Loucy (cell line): ENCODE measurements around the gene SIPA1L3.
"Not testable (repeated sequence)": the region's sequence is repeated elsewhere in the genome, so short reads cannot be mapped to it uniquely, and the experiment has no call there.

Experiments used
- H2AFZ ChIP-seq: fragments of 200-600 bp; sonication (generic); 2 replicates; pipeline ENCODE4 v1.6.0; 2016; ENCODE audit warnings: antibody characterized with exemption, mild to moderate bottlenecking, low read length, moderate library complexity
- H3F3A ChIP-seq: fragments of 200-600 bp; 2 replicates; pipeline ENCODE4 v1.6.0; 2016; ENCODE audit warnings: antibody characterized with exemption, low read depth, mild to moderate bottlenecking
- H3K27me3 ChIP-seq: fragments of 200-600 bp; sonication (generic); 2 replicates; pipeline ENCODE4 v1.6.1; 2014; ENCODE audit warnings: low read length, mild to moderate bottlenecking; ENCODE audit not compliant: insufficient read depth, poor library complexity, severe bottlenecking
- H3K36me3 ChIP-seq: fragments of 200-600 bp; sonication (generic); 2 replicates; pipeline ENCODE4 v1.6.1; 2016; ENCODE audit warnings: low read length; ENCODE audit not compliant: insufficient read depth
- H3K4me1 ChIP-seq: fragments of 200-600 bp; sonication (generic); 2 replicates; pipeline ENCODE4 v1.5.1; 2014; ENCODE audit warnings: low read length, mild to moderate bottlenecking; ENCODE audit not compliant: insufficient read depth, poor library complexity, severe bottlenecking
- H3K4me2 ChIP-seq: fragments of 200-600 bp; sonication (generic); 2 replicates; pipeline ENCODE4 v1.6.0; 2014; ENCODE audit warnings: antibody characterized with exemption, low read length, low read depth, mild to moderate bottlenecking; ENCODE audit not compliant: poor library complexity, severe bottlenecking
- H3K4me3 ChIP-seq: fragments of 200-600 bp; sonication (generic); 2 replicates; pipeline ENCODE4 v1.5.1; 2014; ENCODE audit warnings: low read length, mild to moderate bottlenecking, mixed read lengths; ENCODE audit not compliant: poor library complexity, severe bottlenecking
- H3K79me2 ChIP-seq: fragments of 200-600 bp; sonication (generic); 2 replicates; pipeline ENCODE4 v1.6.1; 2014; ENCODE audit warnings: low read length; ENCODE audit not compliant: insufficient read depth
- H3K9ac ChIP-seq: fragments of 200-600 bp; sonication (generic); 2 replicates; pipeline ENCODE4 v1.6.0; 2014; ENCODE audit warnings: mild to moderate bottlenecking, low read depth, low read length, moderate library complexity; ENCODE audit not compliant: poor library complexity, severe bottlenecking
- H3K9me2 ChIP-seq: fragments of 200-600 bp; sonication (generic); replicated peaks from 2 replicates; pipeline ENCODE4 v1.6.1; 2016; ENCODE audit warnings: low read depth, low read length, mixed read lengths
- H3K9me3 ChIP-seq: fragments of 200-600 bp; sonication (generic); 2 replicates; pipeline ENCODE4 v1.6.1; 2014; ENCODE audit warnings: mild to moderate bottlenecking, antibody characterized with exemption, low read length, low read depth; ENCODE audit not compliant: insufficient read depth
- H4K20me1 ChIP-seq: fragments of 200-600 bp; sonication (generic); 2 replicates; pipeline ENCODE4 v1.6.0; 2014; ENCODE audit warnings: antibody characterized with exemption, low read length, mild to moderate bottlenecking; ENCODE audit not compliant: insufficient read depth, poor library complexity, severe bottlenecking
- CTCF ChIP-seq: fragments of 200-600 bp; sonication (generic); conservative IDR thresholded peaks from 2 replicates; pipeline ENCODE4 v1.5.1; 2014; ENCODE audit warnings: mild to moderate bottlenecking, antibody characterized with exemption, low read length
- EZH2phosphoT487 ChIP-seq: fragments of 200-600 bp; IDR thresholded peaks from 2 replicates; pipeline ENCODE4 v1.6.1; 2018; ENCODE audit warnings: antibody characterized with exemption, mild to moderate bottlenecking, moderate library complexity, borderline replicate concordance

SIPA1L3 gene

GRCh38 chr19:38062959-38063761 is 156.2 kb downstream of the SIPA1L3 start:
- peaks cover 8% of the 10 kb centered on the region; the same call in 1 of the 2 replicates for H3K79me2 ChIP-seq

GRCh38 chr19:38063928-38064327 is 156.9 kb downstream of the SIPA1L3 start:
- peaks cover 5% of the 10 kb centered on the region for H3K4me1 ChIP-seq
- TF ChIP-seq CTCF = no peak
- TF ChIP-seq EZH2phosphoT487 = no peak
- H3K27me3 ChIP-seq = no peaks in the 10 kb centered on the region
- no peaks in the 10 kb centered on the region for H3K9me3 ChIP-seq
- no peak overlapping the region for H2AFZ ChIP-seq
- peaks cover 4% of the 10 kb centered on the region; the same call in 1 of the 2 replicates for H3K79me2 ChIP-seq
- no peak overlapping the region for H3K4me3 ChIP-seq
- no peaks in the 10 kb centered on the region for H3F3A ChIP-seq
- no peaks in the 10 kb centered on the region for H3K36me3 ChIP-seq
- H3K4me2 ChIP-seq = no peak overlapping the region
- no peak overlapping the region for H3K9ac ChIP-seq
- H4K20me1 ChIP-seq = no peaks in the 10 kb centered on the region
- no peaks in the 10 kb centered on the region for H3K9me2 ChIP-seq

More at GRCh38 chr19:38062959-38063761, 156.2 kb downstream of the SIPA1L3 start:
- H3K4me1 ChIP-seq = peaks cover 9% of the 10 kb centered on the region
- H3K27me3 ChIP-seq = no peaks in the 10 kb centered on the region
- no peak overlapping the region for H3K9ac ChIP-seq
- no peaks in the 10 kb centered on the region for H4K20me1 ChIP-seq
- TF ChIP-seq CTCF (no peak), EZH2phosphoT487 (no peak)
- no peaks in the 10 kb centered on the region for H3F3A ChIP-seq
- no peaks in the 10 kb centered on the region for H3K9me3 ChIP-seq
- H3K4me3 ChIP-seq = no peak overlapping the region
- no peak overlapping the region for H2AFZ ChIP-seq
- no peak overlapping the region for H3K4me2 ChIP-seq
- no peaks in the 10 kb centered on the region for H3K9me2 ChIP-seq
- H3K36me3 ChIP-seq = no peaks in the 10 kb centered on the region

GRCh38 chr19:38064661-38065425 is 157.8 kb downstream of the SIPA1L3 start:
- no peaks in the 10 kb centered on the region for H3K27me3 ChIP-seq
- no peaks in the 10 kb centered on the region for H3K36me3 ChIP-seq
- peaks cover 5% of the 10 kb centered on the region for H3K4me1 ChIP-seq
- H3K4me2 ChIP-seq = no peak overlapping the region
- no peaks in the 10 kb centered on the region for H4K20me1 ChIP-seq
- no peaks in the 10 kb centered on the region for H3K9me3 ChIP-seq
- no peaks in the 10 kb centered on the region for H3F3A ChIP-seq
- peaks cover 4% of the 10 kb centered on the region; the same call in 1 of the 2 replicates for H3K79me2 ChIP-seq
- no peaks in the 10 kb centered on the region for H3K9me2 ChIP-seq
- no peak overlapping the region for H3K9ac ChIP-seq
- no peak overlapping the region for H3K4me3 ChIP-seq
- H2AFZ ChIP-seq = no peak overlapping the region
- TF ChIP-seq CTCF (no peak), EZH2phosphoT487 (no peak)

GRCh38 chr19:38065775-38066174 is 158.8 kb downstream of the SIPA1L3 start:
- not testable (repeated sequence) for H3F3A ChIP-seq, H3K9me3 ChIP-seq, H2AFZ ChIP-seq, H3K4me3 ChIP-seq, H3K4me1 ChIP-seq, H4K20me1 ChIP-seq, H3K9ac ChIP-seq, H3K9me2 ChIP-seq, H3K4me2 ChIP-seq, H3K27me3 ChIP-seq, H3K79me2 ChIP-seq, H3K36me3 ChIP-seq
